Neural progenitor cell (in vitro differentiated cells): Measurements from ENCODE around the gene EDAR. TPM values are rescaled to one million over a fixed set of nuclear protein-coding genes. Genes with fewer than 3 reads are reported as not detected.

Source experiments
- DNase-seq: peaks from one replicate; pipeline ENCODE4 v3.0.0-alpha.2; 2016; ENCODE audit warnings: low spot score
- H2AFZ ChIP-seq: fragments of 200-600 bp; sonication (generic); replicated peaks from 2 replicates; pipeline ENCODE4 v1.6.1; 2016; ENCODE audit warnings: antibody characterized with exemption
- H3F3A ChIP-seq: fragments of 200-600 bp; sonication (generic); 2 replicates; pipeline ENCODE4 v1.6.1; 2016; ENCODE audit warnings: antibody characterized with exemption, low read depth
- H3K27ac ChIP-seq: fragments of 200-600 bp; sonication (generic); 2 replicates; pipeline ENCODE4 v1.5.1; 2016; ENCODE audit warnings: mild to moderate bottlenecking
- H3K27me3 ChIP-seq: fragments of 200-600 bp; sonication (generic); 2 replicates; pipeline ENCODE4 v1.6.1; 2016; ENCODE audit warnings: mild to moderate bottlenecking, moderate library complexity
- H3K36me3 ChIP-seq: fragments of 200-600 bp; sonication (generic); 2 replicates; pipeline ENCODE4 v1.5.1; 2016
- H3K4me1 ChIP-seq: fragments of 200-600 bp; sonication (generic); 2 replicates; pipeline ENCODE4 v1.6.1; 2016; ENCODE audit warnings: mixed run types
- H3K4me2 ChIP-seq: fragments of 200-600 bp; sonication (generic); 2 replicates; pipeline ENCODE4 v1.6.1; 2016
- H3K4me3 ChIP-seq: fragments of 200-600 bp; sonication (generic); 2 replicates; pipeline ENCODE4 v1.5.1; 2016
- H3K79me2 ChIP-seq: fragments of 200-600 bp; sonication (generic); 2 replicates; pipeline ENCODE4 v1.6.1; 2016; ENCODE audit warnings: low read depth
- H3K9ac ChIP-seq: fragments of 200-600 bp; sonication (generic); 2 replicates; pipeline ENCODE4 v1.6.1; 2016
- H3K9me3 ChIP-seq: fragments of 200-600 bp; sonication (generic); 2 replicates; pipeline ENCODE4 v1.5.1; 2016; ENCODE audit warnings: low read depth
- H4K20me1 ChIP-seq: fragments of 200-600 bp; sonication (generic); 2 replicates; pipeline ENCODE4 v1.6.1; 2016; ENCODE audit warnings: low read depth
- H3K27ac Mint-ChIP-seq: 3 replicates; pipeline ENCODE4 v1.8.0; 2021; ENCODE audit warnings: mixed read lengths
- H3K27me3 Mint-ChIP-seq: 2 replicates; pipeline ENCODE4 v1.8.0; 2022; ENCODE audit warnings: low read depth, mild to moderate bottlenecking, inconsistent platforms, moderate library complexity, mixed read lengths; ENCODE audit not compliant: insufficient read depth
- H3K36me3 Mint-ChIP-seq: 3 replicates; pipeline ENCODE4 v1.8.0; 2021; ENCODE audit warnings: mixed read lengths
- H3K4me1 Mint-ChIP-seq: 3 replicates; pipeline ENCODE4 v1.8.0; 2021; ENCODE audit warnings: mixed read lengths
- H3K4me3 Mint-ChIP-seq: 3 replicates; pipeline ENCODE4 v1.8.0; 2021; ENCODE audit warnings: mild to moderate bottlenecking, moderate library complexity, mixed read lengths
- H3K9me3 Mint-ChIP-seq: 3 replicates; pipeline ENCODE4 v1.8.0; 2020; ENCODE audit warnings: mixed read lengths
- EZH2 ChIP-seq: fragments of 200-600 bp; sonication (generic); IDR thresholded peaks from 2 replicates; pipeline ENCODE4 v1.6.1; 2017; ENCODE audit warnings: antibody characterized with exemption, mild to moderate bottlenecking, moderate library complexity
- EZH2phosphoT487 ChIP-seq: fragments of 200-600 bp; sonication (generic); IDR thresholded peaks from 2 replicates; pipeline ENCODE4 v1.6.1; 2017; ENCODE audit warnings: antibody characterized with exemption
- total RNA-seq: library from RNA; depleted of rRNA; stranded (reverse); fragments of >200 nt; gene quantifications from 2 replicates; pipeline ENCODE4 v1.2.3, GENCODE V29; 2015; ENCODE audit warnings: low replicate concordance
- TF ChIP-seq, protein P1 (sequence below): fragments of 200-600 bp; sonication (generic); IDR thresholded peaks from 2 replicates; pipeline ENCODE4 v1.5.1; 2017; ENCODE audit warnings: antibody characterized with exemption, mild to moderate bottlenecking

The EDAR gene
- total RNA-seq, 1 donor from 2014 or later: not detected

- Mint-ChIP-seq H3K27me3 (no peaks in the 10 kb centered on the region), H3K36me3 (peaks cover 51% of the 10 kb centered on the region), H3K9me3 (peaks cover 17% of the 10 kb centered on the region), H3K4me1 (no peaks in the 10 kb centered on the region), H3K27ac (no peak overlapping the region), H3K4me3 (no peak overlapping the region)
- Histone ChIP-seq H3K27me3 (no peaks in the 10 kb centered on the region), H4K20me1 (no peaks in the 10 kb centered on the region), H3K9ac (no peak overlapping the region), H3K79me2 (no peaks in the 10 kb centered on the region), H3K36me3 (peaks cover 15% of the 10 kb centered on the region), H2AFZ (no peak overlapping the region), H3K4me1 (no peaks in the 10 kb centered on the region), H3K27ac (no peak overlapping the region), H3F3A (peaks cover 7% of the 10 kb centered on the region), H3K4me3 (no peak overlapping the region), H3K9me3 (no peaks in the 10 kb centered on the region), H3K4me2 (no peak overlapping the region)
- DNase-seq: no peak
- TF ChIP-seq, protein P1, sequence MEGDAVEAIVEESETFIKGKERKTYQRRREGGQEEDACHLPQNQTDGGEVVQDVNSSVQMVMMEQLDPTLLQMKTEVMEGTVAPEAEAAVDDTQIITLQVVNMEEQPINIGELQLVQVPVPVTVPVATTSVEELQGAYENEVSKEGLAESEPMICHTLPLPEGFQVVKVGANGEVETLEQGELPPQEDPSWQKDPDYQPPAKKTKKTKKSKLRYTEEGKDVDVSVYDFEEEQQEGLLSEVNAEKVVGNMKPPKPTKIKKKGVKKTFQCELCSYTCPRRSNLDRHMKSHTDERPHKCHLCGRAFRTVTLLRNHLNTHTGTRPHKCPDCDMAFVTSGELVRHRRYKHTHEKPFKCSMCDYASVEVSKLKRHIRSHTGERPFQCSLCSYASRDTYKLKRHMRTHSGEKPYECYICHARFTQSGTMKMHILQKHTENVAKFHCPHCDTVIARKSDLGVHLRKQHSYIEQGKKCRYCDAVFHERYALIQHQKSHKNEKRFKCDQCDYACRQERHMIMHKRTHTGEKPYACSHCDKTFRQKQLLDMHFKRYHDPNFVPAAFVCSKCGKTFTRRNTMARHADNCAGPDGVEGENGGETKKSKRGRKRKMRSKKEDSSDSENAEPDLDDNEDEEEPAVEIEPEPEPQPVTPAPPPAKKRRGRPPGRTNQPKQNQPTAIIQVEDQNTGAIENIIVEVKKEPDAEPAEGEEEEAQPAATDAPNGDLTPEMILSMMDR: peak; percentile 31
- TF ChIP-seq EZH2phosphoT487 (no peak), EZH2 (no peak)
These were observed 133.8 kb downstream of the EDAR start for GRCh38 chr2:108855194-108855593.

- H3K27ac Mint-ChIP-seq: no peak overlapping the region
- H3K9me3 Mint-ChIP-seq: peaks cover 11% of the 10 kb centered on the region
- H3K4me2 ChIP-seq: no peak overlapping the region
- H2AFZ ChIP-seq: no peak overlapping the region
- peaks cover 7% of the 10 kb centered on the region for H3F3A ChIP-seq
- H3K9ac ChIP-seq: no peak overlapping the region
- H3K79me2 ChIP-seq: no peaks in the 10 kb centered on the region
- no peaks in the 10 kb centered on the region for H3K9me3 ChIP-seq
- no peaks in the 10 kb centered on the region for H3K27me3 Mint-ChIP-seq
- no peak overlapping the region for H3K4me3 ChIP-seq
- H3K4me1 Mint-ChIP-seq: no peaks in the 10 kb centered on the region
- no peaks in the 10 kb centered on the region for H3K27me3 ChIP-seq
- H3K36me3 Mint-ChIP-seq: peaks cover 50% of the 10 kb centered on the region
- H4K20me1 ChIP-seq: no peaks in the 10 kb centered on the region
- no peak for DNase-seq
- peaks cover 15% of the 10 kb centered on the region for H3K36me3 ChIP-seq
- H3K27ac ChIP-seq: no peak overlapping the region
- H3K4me1 ChIP-seq: no peaks in the 10 kb centered on the region
- no peak overlapping the region for H3K4me3 Mint-ChIP-seq
- TF ChIP-seq, protein P1: no peak
- TF ChIP-seq EZH2phosphoT487: no peak
These were observed 134.5 kb downstream of the EDAR start for GRCh38 chr2:108854484-108854883.

DNA sequence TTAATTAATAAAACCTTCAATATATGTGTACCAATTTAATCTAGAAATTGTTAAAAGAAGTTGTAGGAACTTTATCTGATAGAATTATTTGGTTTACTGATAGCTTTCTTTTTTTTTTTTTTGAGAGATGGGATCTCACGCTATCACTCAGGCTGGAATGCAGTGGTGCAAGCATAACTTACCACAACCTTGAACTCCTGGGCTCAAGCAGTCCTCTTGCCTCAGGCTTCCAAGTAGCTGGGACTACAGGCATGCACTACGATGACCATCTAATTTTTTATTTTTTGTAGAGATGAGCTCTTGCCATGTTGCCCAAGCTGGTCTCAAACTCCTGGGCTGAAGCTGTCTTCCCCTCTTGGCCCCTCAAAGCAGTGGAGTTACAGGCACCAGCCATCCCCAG, 135.6 kb downstream of the EDAR start:
- no peak for DNase-seq
- TF ChIP-seq EZH2phosphoT487: no peak
- TF ChIP-seq EZH2: no peak
- TF ChIP-seq, protein P1: no peak
- H3K27ac ChIP-seq: no peak overlapping the region
- peaks cover 7% of the 10 kb centered on the region for H3F3A ChIP-seq
- H3K79me2 ChIP-seq: no peaks in the 10 kb centered on the region
- Mint-ChIP-seq H3K4me3 (no peak overlapping the region), H3K27me3 (no peaks in the 10 kb centered on the region), H3K27ac (no peak overlapping the region), H3K9me3 (peaks cover 2% of the 10 kb centered on the region), H3K4me1 (no peaks in the 10 kb centered on the region), H3K36me3 (peaks cover 43% of the 10 kb centered on the region)
- H3K9me3 ChIP-seq: no peaks in the 10 kb centered on the region
- H3K27me3 ChIP-seq: no peaks in the 10 kb centered on the region
- no peak overlapping the region for H2AFZ ChIP-seq
- no peak overlapping the region for H3K4me2 ChIP-seq
- H3K4me3 ChIP-seq: no peak overlapping the region
- no peaks in the 10 kb centered on the region for H3K4me1 ChIP-seq
- no peak overlapping the region for H3K9ac ChIP-seq
- H4K20me1 ChIP-seq: no peaks in the 10 kb centered on the region
- H3K36me3 ChIP-seq: peaks cover 15% of the 10 kb centered on the region
